HEK293 (cell line): ENCODE data around the gene ADCYAP1R1.

ENCODE experiments used
- CTCF ChIA-PET: fragments of 350-600 bp; formaldehyde crosslinking; extraction: SDS; loops from one replicate; lab custom pipeline; 2021; ENCODE audit warnings: antibody characterized with exemption; lab: Yijun Ruan, JAX
- POLR2A ChIA-PET: fragments of 300-600 bp; formaldehyde crosslinking; extraction: SDS; loops from one replicate; lab custom pipeline; 2020; ENCODE audit warnings: antibody characterized with exemption, inconsistent platforms; lab: Yijun Ruan, JAX
- H3K27ac ChIP-seq: fragments of 200-500 bp; sonication (Bioruptor generic); 2 replicates; pipeline ENCODE4 v1.5.1; 2014; ENCODE audit warnings: low read depth, low read length, control low read depth, inconsistent platforms; ENCODE audit errors: extremely low read depth
- H3K36me3 ChIP-seq, 2 experiments: fragments of 200-500 bp in 1 of 2; sonication (Bioruptor generic) in 1 of 2; 1 replicate in 1 of 2; 2 replicates in 1 of 2; pipeline ENCODE4 v1.5.1; 2014 to 2017; ENCODE audit warnings: inconsistent platforms in 2 of 2, low read length in 2 of 2; ENCODE audit not compliant: control insufficient read depth in 2 of 2, insufficient read depth in 1 of 2
- H3K4me1 ChIP-seq: fragments of 200-500 bp; sonication (Bioruptor generic); 2 replicates; pipeline ENCODE4 v1.5.1; 2014; ENCODE audit warnings: mild to moderate bottlenecking, low read length, inconsistent platforms; ENCODE audit not compliant: control insufficient read depth, insufficient read depth
- H3K4me3 ChIP-seq: 2 replicates; pipeline ENCODE4 v1.5.1; 2011; ENCODE audit warnings: low read depth, mild to moderate bottlenecking, control low read depth, low read length, moderate library complexity
- H3K9me3 ChIP-seq: fragments of 200-500 bp; sonication (Bioruptor generic); 2 replicates; pipeline ENCODE4 v1.5.1; 2014; ENCODE audit warnings: low read depth, low read length, inconsistent platforms; ENCODE audit not compliant: control insufficient read depth, insufficient read depth
- ATF2 ChIP-seq: fragments of 450-650 bp; formaldehyde crosslinking; IDR thresholded peaks from 2 replicates; pipeline ENCODE4 v1.5.1; 2016; ENCODE audit warnings: missing biosample characterization, missing genetic modification characterization, low read depth
- CTCF ChIP-seq: fragments of 450-650 bp; formaldehyde crosslinking; IDR thresholded peaks from 2 replicates; pipeline ENCODE4 v1.5.1; 2016; ENCODE audit warnings: missing biosample characterization, missing genetic modification characterization
- GLI4 ChIP-seq: fragments of 450-650 bp; formaldehyde crosslinking; IDR thresholded peaks from 2 replicates; pipeline ENCODE4 v1.5.1; 2016; ENCODE audit warnings: missing biosample characterization, missing genetic modification characterization
- IKZF3 ChIP-seq: fragments of 450-650 bp; IDR thresholded peaks from 2 replicates; pipeline ENCODE4 v1.5.0; 2018; ENCODE audit warnings: missing biosample characterization, mild to moderate bottlenecking, missing genetic modification characterization, moderate library complexity
- KLF10 ChIP-seq: fragments of 450-650 bp; IDR thresholded peaks from 2 replicates; pipeline ENCODE4 v1.5.1; 2018; ENCODE audit warnings: missing biosample characterization, mild to moderate bottlenecking, missing genetic modification characterization
- SCRT2 ChIP-seq: fragments of 450-650 bp; formaldehyde crosslinking; IDR thresholded peaks from 2 replicates; pipeline ENCODE4 v1.5.1; 2016; ENCODE audit warnings: missing biosample characterization, missing genetic modification characterization
- ZBTB8A ChIP-seq: fragments of 450-650 bp; formaldehyde crosslinking; IDR thresholded peaks from 2 replicates; pipeline ENCODE4 v1.5.1; 2016; ENCODE audit warnings: missing biosample characterization, missing genetic modification characterization
- ZNF132 ChIP-seq: fragments of 450-650 bp; formaldehyde crosslinking; IDR thresholded peaks from 2 replicates; pipeline ENCODE4 v1.5.1; 2017; ENCODE audit warnings: missing biosample characterization, missing genetic modification characterization, borderline replicate concordance
- ZNF148 ChIP-seq: fragments of 450-650 bp; formaldehyde crosslinking; IDR thresholded peaks from 2 replicates; pipeline ENCODE4 v1.5.0; 2017; ENCODE audit warnings: missing biosample characterization, missing genetic modification characterization, borderline replicate concordance
- ZNF155 ChIP-seq: fragments of 450-650 bp; formaldehyde crosslinking; IDR thresholded peaks from 2 replicates; pipeline ENCODE4 v1.5.1; 2016; ENCODE audit warnings: missing biosample characterization, missing genetic modification characterization
- ZNF354C ChIP-seq: fragments of 450-650 bp; formaldehyde crosslinking; IDR thresholded peaks from 2 replicates; pipeline ENCODE4 v1.5.1; 2016; ENCODE audit warnings: missing biosample characterization, missing genetic modification characterization, low read depth, borderline replicate concordance
- ZNF433 ChIP-seq: fragments of 450-650 bp; formaldehyde crosslinking; IDR thresholded peaks from 2 replicates; pipeline ENCODE4 v1.5.1; 2016; ENCODE audit warnings: missing biosample characterization, missing genetic modification characterization, low read depth
- ZNF449 ChIP-seq: fragments of 450-650 bp; formaldehyde crosslinking; IDR thresholded peaks from 2 replicates; pipeline ENCODE4 v1.5.1; 2017; ENCODE audit warnings: missing biosample characterization, mild to moderate bottlenecking, missing genetic modification characterization, moderate library complexity
- ZNF510 ChIP-seq: fragments of 450-650 bp; formaldehyde crosslinking; IDR thresholded peaks from 2 replicates; pipeline ENCODE4 v1.5.1; 2018; ENCODE audit warnings: mild to moderate bottlenecking, missing genetic modification characterization, missing biosample characterization; ENCODE audit not compliant: insufficient replicate concordance
- ZNF654 ChIP-seq: fragments of 450-650 bp; formaldehyde crosslinking; IDR thresholded peaks from 2 replicates; pipeline ENCODE4 v1.5.1; 2016; ENCODE audit warnings: low read depth, missing biosample characterization, missing genetic modification characterization
- ZNF660 ChIP-seq: fragments of 450-650 bp; IDR thresholded peaks from 2 replicates; pipeline ENCODE4 v1.5.1; 2018; ENCODE audit warnings: missing biosample characterization, mild to moderate bottlenecking, missing genetic modification characterization
- ZNF664 ChIP-seq: fragments of 450-650 bp; formaldehyde crosslinking; IDR thresholded peaks from 2 replicates; pipeline ENCODE4 v1.5.1; 2016; ENCODE audit warnings: missing biosample characterization, missing genetic modification characterization
- ZNF837 ChIP-seq: fragments of 450-650 bp; formaldehyde crosslinking; IDR thresholded peaks from 2 replicates; pipeline ENCODE4 v1.5.1; 2016; ENCODE audit warnings: missing biosample characterization, missing genetic modification characterization
- TF ChIP-seq, protein P1 (sequence below): fragments of 450-650 bp; formaldehyde crosslinking; conservative IDR thresholded peaks from 2 replicates; pipeline ENCODE4 v1.5.1; 2016; ENCODE audit warnings: low read depth, missing biosample characterization, missing genetic modification characterization
- TF ChIP-seq, protein P2 (sequence below): fragments of 450-650 bp; IDR thresholded peaks from 2 replicates; pipeline ENCODE4 v1.5.1; 2018; ENCODE audit warnings: missing biosample characterization, missing genetic modification characterization

ADCYAP1R1 gene

GRCh38 chr7:31121601-31122000, 69.5 kb downstream of the ADCYAP1R1 start (continued):
- TF ChIP-seq KLF10 (tag by site-specific recombination) (no peak), ZNF132 (tag by site-specific recombination) (no peak), GLI4 (tag by site-specific recombination) (no peak)

- no peaks in the 10 kb centered on the region for H3K9me3 ChIP-seq
- H3K4me1 ChIP-seq: no peaks in the 10 kb centered on the region
- ChIA-PET POLR2A (interaction anchor here (1.6 kb wide), 1 partner anchor 139 kb away, joined by 16 read pairs; no protein-coding TSS in a partner anchor), CTCF (interaction anchor here (0.6 to 12.1 kb wide), 64 partner anchors 9 to 1509 kb away, joined by 3 to 373 read pairs (median 4); partner anchors contain the start of gene ADCYAP1R1)
- H3K4me3 ChIP-seq: no peak overlapping the region
- no peak overlapping the region for H3K27ac ChIP-seq
- H3K36me3 ChIP-seq: no peaks in the 10 kb centered on the region
- TF ChIP-seq ATF2 (tag by site-specific recombination): no peak
- no peak for TF ChIP-seq ZBTB8A (tag by site-specific recombination)
- peak; percentile 98 for TF ChIP-seq SCRT2 (tag by site-specific recombination)
- peak; percentile 72 for TF ChIP-seq ZNF654
- no peak for TF ChIP-seq ZNF449 (tag by site-specific recombination)
- TF ChIP-seq IKZF3 (tag by site-specific recombination): no peak
- TF ChIP-seq, protein P1, sequence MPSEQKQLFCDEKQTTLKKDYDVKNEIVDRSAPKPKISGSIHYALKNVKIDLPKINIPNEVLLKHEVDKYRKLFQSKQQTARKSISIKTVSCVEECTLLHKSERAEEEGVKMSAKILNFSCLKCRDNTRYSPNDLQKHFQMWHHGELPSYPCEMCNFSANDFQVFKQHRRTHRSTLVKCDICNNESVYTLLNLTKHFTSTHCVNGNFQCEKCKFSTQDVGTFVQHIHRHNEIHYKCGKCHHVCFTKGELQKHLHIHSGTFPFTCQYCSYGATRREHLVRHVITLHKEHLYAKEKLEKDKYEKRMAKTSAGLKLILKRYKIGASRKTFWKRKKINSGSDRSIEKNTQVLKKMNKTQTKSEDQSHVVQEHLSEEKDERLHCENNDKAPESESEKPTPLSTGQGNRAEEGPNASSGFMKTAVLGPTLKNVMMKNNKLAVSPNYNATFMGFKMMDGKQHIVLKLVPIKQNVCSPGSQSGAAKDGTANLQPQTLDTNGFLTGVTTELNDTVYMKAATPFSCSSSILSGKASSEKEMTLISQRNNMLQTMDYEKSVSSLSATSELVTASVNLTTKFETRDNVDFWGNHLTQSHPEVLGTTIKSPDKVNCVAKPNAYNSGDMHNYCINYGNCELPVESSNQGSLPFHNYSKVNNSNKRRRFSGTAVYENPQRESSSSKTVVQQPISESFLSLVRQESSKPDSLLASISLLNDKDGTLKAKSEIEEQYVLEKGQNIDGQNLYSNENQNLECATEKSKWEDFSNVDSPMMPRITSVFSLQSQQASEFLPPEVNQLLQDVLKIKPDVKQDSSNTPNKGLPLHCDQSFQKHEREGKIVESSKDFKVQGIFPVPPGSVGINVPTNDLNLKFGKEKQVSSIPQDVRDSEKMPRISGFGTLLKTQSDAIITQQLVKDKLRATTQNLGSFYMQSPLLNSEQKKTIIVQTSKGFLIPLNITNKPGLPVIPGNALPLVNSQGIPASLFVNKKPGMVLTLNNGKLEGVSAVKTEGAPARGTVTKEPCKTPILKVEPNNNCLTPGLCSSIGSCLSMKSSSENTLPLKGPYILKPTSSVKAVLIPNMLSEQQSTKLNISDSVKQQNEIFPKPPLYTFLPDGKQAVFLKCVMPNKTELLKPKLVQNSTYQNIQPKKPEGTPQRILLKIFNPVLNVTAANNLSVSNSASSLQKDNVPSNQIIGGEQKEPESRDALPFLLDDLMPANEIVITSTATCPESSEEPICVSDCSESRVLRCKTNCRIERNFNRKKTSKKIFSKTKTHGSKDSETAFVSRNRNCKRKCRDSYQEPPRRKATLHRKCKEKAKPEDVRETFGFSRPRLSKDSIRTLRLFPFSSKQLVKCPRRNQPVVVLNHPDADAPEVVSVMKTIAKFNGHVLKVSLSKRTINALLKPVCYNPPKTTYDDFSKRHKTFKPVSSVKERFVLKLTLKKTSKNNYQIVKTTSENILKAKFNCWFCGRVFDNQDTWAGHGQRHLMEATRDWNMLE (tag by site-specific recombination): no peak
- 0 out of 2 replicates have a peak, but pooled peaks have one; percentile 66 for TF ChIP-seq ZNF660 (tag by site-specific recombination)
- TF ChIP-seq ZNF510 (tag by site-specific recombination): no peak
- TF ChIP-seq, protein P2, sequence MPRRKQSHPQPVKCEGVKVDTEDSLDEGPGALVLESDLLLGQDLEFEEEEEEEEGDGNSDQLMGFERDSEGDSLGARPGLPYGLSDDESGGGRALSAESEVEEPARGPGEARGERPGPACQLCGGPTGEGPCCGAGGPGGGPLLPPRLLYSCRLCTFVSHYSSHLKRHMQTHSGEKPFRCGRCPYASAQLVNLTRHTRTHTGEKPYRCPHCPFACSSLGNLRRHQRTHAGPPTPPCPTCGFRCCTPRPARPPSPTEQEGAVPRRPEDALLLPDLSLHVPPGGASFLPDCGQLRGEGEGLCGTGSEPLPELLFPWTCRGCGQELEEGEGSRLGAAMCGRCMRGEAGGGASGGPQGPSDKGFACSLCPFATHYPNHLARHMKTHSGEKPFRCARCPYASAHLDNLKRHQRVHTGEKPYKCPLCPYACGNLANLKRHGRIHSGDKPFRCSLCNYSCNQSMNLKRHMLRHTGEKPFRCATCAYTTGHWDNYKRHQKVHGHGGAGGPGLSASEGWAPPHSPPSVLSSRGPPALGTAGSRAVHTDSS (tag by site-specific recombination): no peak
- peak; percentile 36; the same call in 1 of the 2 replicates for TF ChIP-seq CTCF (tag by site-specific recombination)
- no peak for TF ChIP-seq ZNF433 (tag by site-specific recombination)
- TF ChIP-seq ZNF354C (tag by site-specific recombination): no peak
- no peak for TF ChIP-seq ZNF837 (tag by site-specific recombination)
- TF ChIP-seq ZNF664: no peak
- TF ChIP-seq ZNF155: no peak
- TF ChIP-seq ZNF148 (tag by site-specific recombination): no peak
Observed at GRCh38 chr7:31122649-31123058, 70.5 kb downstream of the ADCYAP1R1 start.
